K562 (cell line): ENCODE results near the gene NEB. TPM values are rescaled to one million over a fixed set of nuclear protein-coding genes. Genes with fewer than 3 reads are reported as not detected.

ENCODE experiments used
- ARID3A ChIP-seq: IDR thresholded peaks from 2 replicates; pipeline ENCODE4 v1.6.1; 2012; ENCODE audit warnings: low read depth, low read length, improper control_type of control experiment, borderline replicate concordance
- ATF2 ChIP-seq: sonication (generic); formaldehyde crosslinking; IDR thresholded peaks from 2 replicates; pipeline ENCODE4 v1.8.1; 2022; ENCODE audit warnings: missing genetic modification reagents
- ATF3 ChIP-seq, 2 experiments: fragments of 450-650 bp in 1 of 2; sonication (generic) in 1 of 2; formaldehyde crosslinking in 1 of 2; IDR thresholded peaks in 1 of 2; conservative IDR thresholded peaks in 1 of 2; 2 replicates each; pipeline versions ENCODE4 v1.6.1 to v1.8.1; 2016 to 2023; ENCODE audit warnings: mild to moderate bottlenecking in 2 of 2, moderate library complexity in 2 of 2, inconsistent platforms in 1 of 2, missing genetic modification reagents in 1 of 2
- ATF7 ChIP-seq: fragments of 450-650 bp; IDR thresholded peaks from 2 replicates; pipeline ENCODE4 v1.7.1; 2014; ENCODE audit warnings: mild to moderate bottlenecking, moderate library complexity
- CREB1 ChIP-seq, 2 experiments: sonication (generic) in 1 of 2; formaldehyde crosslinking in 1 of 2; IDR thresholded peaks; 2 replicates each; pipeline versions ENCODE4 v1.6.1 to v1.8.0; 2012 to 2022; ENCODE audit warnings: inconsistent platforms in 1 of 2, mild to moderate bottlenecking in 1 of 2, missing genetic modification reagents in 1 of 2, moderate library complexity in 1 of 2
- CTBP1 ChIP-seq: fragments of 450-650 bp; IDR thresholded peaks from 2 replicates; pipeline ENCODE4 v1.6.1; 2016; ENCODE audit warnings: borderline replicate concordance
- DPF2 ChIP-seq: fragments of 450-650 bp; IDR thresholded peaks from 2 replicates; pipeline ENCODE4 v1.6.1; 2016
- E2F5 ChIP-seq: sonication (generic); formaldehyde crosslinking; IDR thresholded peaks from 2 replicates; pipeline ENCODE4 v1.8.0; 2022; ENCODE audit warnings: mild to moderate bottlenecking, missing genetic modification reagents
- FOSL1 ChIP-seq: fragments of 200-800 bp; sonication (Bioruptor generic); conservative IDR thresholded peaks from 2 replicates; pipeline ENCODE4 v1.6.1; 2016; ENCODE audit warnings: missing genetic modification characterization, missing compliant biosample characterization
- GABPA ChIP-seq: fragments of 200-800 bp; sonication (Bioruptor generic); conservative IDR thresholded peaks from 2 replicates; pipeline ENCODE4 v1.6.1; 2016; ENCODE audit warnings: low read depth, missing genetic modification characterization, missing compliant biosample characterization
- JUND ChIP-seq, 2 experiments: IDR thresholded peaks; 2 replicates in 1 of 2; 3 replicates in 1 of 2; pipeline ENCODE4 v1.6.1; 2011; ENCODE audit warnings: borderline replicate concordance in 2 of 2, low read depth in 2 of 2, low read length in 2 of 2, improper control_type of control experiment in 1 of 2, missing biosample characterization in 1 of 2, missing genetic modification characterization in 1 of 2, missing genetic modification reagents in 1 of 2
- MAZ ChIP-seq, 2 experiments: fragments of 450-650 bp in 1 of 2; sonication (generic) in 1 of 2; formaldehyde crosslinking; IDR thresholded peaks in 1 of 2; conservative IDR thresholded peaks in 1 of 2; 2 replicates each; pipeline versions ENCODE4 v1.4.0 to v1.5.0; 2020; ENCODE audit warnings: mild to moderate bottlenecking in 1 of 2, missing genetic modification reagents in 1 of 2
- NR2C1 ChIP-seq, 2 experiments: fragments of 450-650 bp; IDR thresholded peaks; 2 replicates each; pipeline ENCODE4 v1.6.1; 2017; ENCODE audit warnings: mild to moderate bottlenecking in 2 of 2, antibody characterized with exemption in 1 of 2, inconsistent platforms in 1 of 2, missing compliant biosample characterization in 1 of 2, missing genetic modification characterization in 1 of 2
- NRF1 ChIP-seq, 2 experiments: fragments of 450-650 bp; IDR thresholded peaks in 1 of 2; conservative IDR thresholded peaks in 1 of 2; 2 replicates each; pipeline ENCODE4 v1.6.1; 2014; ENCODE audit warnings: mild to moderate bottlenecking in 2 of 2
- RAD21 ChIP-seq, 2 experiments: fragments of 250-450 bp in 1 of 2; fragments of 450-650 bp in 1 of 2; sonication (Bioruptor Pico) in 1 of 2; formaldehyde crosslinking in 1 of 2; IDR thresholded peaks in 1 of 2; conservative IDR thresholded peaks in 1 of 2; 2 replicates each; pipeline versions ENCODE4 v1.4.0 to v1.8.0; 2020 to 2022; ENCODE audit warnings: mild to moderate bottlenecking in 2 of 2, moderate library complexity in 1 of 2
- SP1 ChIP-seq: sonication (generic); formaldehyde crosslinking; IDR thresholded peaks from 2 replicates; pipeline ENCODE4 v1.8.1; 2022; ENCODE audit warnings: mild to moderate bottlenecking, missing genetic modification reagents
- ZEB2 ChIP-seq: fragments of 450-650 bp; IDR thresholded peaks from 2 replicates; pipeline ENCODE4 v1.6.1; 2016
- ZNF175 ChIP-seq: fragments of 200-800 bp; sonication (Bioruptor generic); IDR thresholded peaks from 2 replicates; pipeline ENCODE4 v1.6.1; 2016; ENCODE audit warnings: low read depth, mild to moderate bottlenecking, missing genetic modification characterization, missing compliant biosample characterization
- ZNF584 ChIP-seq: fragments of 200-800 bp; sonication (Bioruptor generic); IDR thresholded peaks from 2 replicates; pipeline ENCODE4 v1.6.1; 2016; ENCODE audit warnings: low read depth, mild to moderate bottlenecking, missing genetic modification characterization, missing compliant biosample characterization
- ZZZ3 ChIP-seq: fragments of 450-650 bp; IDR thresholded peaks from 2 replicates; pipeline ENCODE4 v1.6.1; 2016; ENCODE audit warnings: antibody characterized with exemption, mild to moderate bottlenecking, moderate library complexity
- polyA plus RNA-seq, 8 experiments: library from polyadenylated mRNA; depleted of rRNA in 4 of 8; stranded (reverse) in 5 of 8; unstranded in 3 of 8; fragments of >200 nt; fragmentation: Nextera tagmentation in 2 of 8; fragmentation: Illumina TruSeq in 1 of 8; extraction: Ambion mirVana in 2 of 8; extraction: Trizol in 1 of 8; gene quantifications; 2 replicates each; pipeline versions ENCODE4 v1.2.1 to v1.2.3, GENCODE V29; 2011 to 2014; ENCODE audit warnings: inconsistent platforms in 1 of 8, missing spikeins in 1 of 8
- total RNA-seq, 7 experiments: library from RNA; depleted of rRNA in 6 of 7; stranded (reverse); fragments of >200 nt in 6 of 7; fragmentation: Illumina TruSeq in 2 of 7; extraction: Trizol in 2 of 7; gene quantifications; 2 replicates each; pipeline versions ENCODE4 v1.2.1 to v1.2.3, GENCODE V29; 2011 to 2021; ENCODE audit warnings: low replicate concordance in 1 of 7

The NEB gene
- total and polyA plus RNA-seq, 9 of the 15 experiments (the other 6 are each of a cell fraction or from before 2014, with no cell fraction given): 1.7 to 3.8 (median 2.9) TPM

- peak; percentile 39; the same call in 1 of the 2 replicates for TF ChIP-seq SP1
- peak; percentile 77; the same call in 1 of the 2 replicates for TF ChIP-seq ZNF175 (CRISPR knock-in tag)
- peak; percentile 97 for TF ChIP-seq ATF3 (IDR thresholded peaks at IDR 0.05)
- TF ChIP-seq ATF3 (CRISPR knock-in tag; conservative IDR thresholded peaks at IDR 0.05): no peak
- peak; percentile 92 for TF ChIP-seq JUND (IDR thresholded peaks at IDR 0.05; ENCODE audit: borderline replicate concordance, low read depth, low read length)
- peak; percentile 93 for TF ChIP-seq JUND (tag; IDR thresholded peaks at IDR 0.05; ENCODE audit: borderline replicate concordance, low read depth, low read length)
- peak; percentile 98 for TF ChIP-seq ATF7
- 0 out of 4 replicates have a peak, but pooled peaks have one; percentile 8 to 18 for TF ChIP-seq NRF1 (conservative IDR thresholded peaks at IDR 0.05 in 1 of 2, IDR thresholded peaks at IDR 0.05 in 1 of 2)
- TF ChIP-seq DPF2: peak; percentile 37; the same call in 1 of the 2 replicates
- TF ChIP-seq CREB1 (IDR thresholded peaks at IDR 0.05): peak; percentile 92
- peak; percentile 91 for TF ChIP-seq CREB1 (CRISPR knock-in tag; IDR thresholded peaks at IDR 0.05)
- peak in 1 of 2 experiments; percentile 30; a peak in 1 of 4 replicates for TF ChIP-seq MAZ (CRISPR knock-in tag; conservative IDR thresholded peaks at IDR 0.05 in 1 of 2, IDR thresholded peaks at IDR 0.05 in 1 of 2)
- peak; percentile 82 for TF ChIP-seq CTBP1
- TF ChIP-seq ZEB2: 0 out of 2 replicates have a peak, but pooled peaks have one; percentile 19
- peak; percentile 81; the same call in 1 of the 2 replicates for TF ChIP-seq ATF2 (CRISPR knock-in tag)
- peak; percentile 81; the same call in 1 of the 2 replicates for TF ChIP-seq ZNF584 (CRISPR knock-in tag)
- peak; percentile 58; the same call in 1 of the 2 replicates for TF ChIP-seq NR2C1 (IDR thresholded peaks at IDR 0.05)
- TF ChIP-seq NR2C1 (tag; IDR thresholded peaks at IDR 0.05): peak; percentile 83
- TF ChIP-seq E2F5: peak; percentile 68; the same call in 1 of the 2 replicates
- peak; percentile 46 for TF ChIP-seq FOSL1 (tag)
- TF ChIP-seq ARID3A: peak; percentile 21; the same call in 1 of the 2 replicates
- TF ChIP-seq RAD21 (CRISPR knock-in tag; conservative IDR thresholded peaks at IDR 0.05 in 1 of 2, IDR thresholded peaks at IDR 0.05 in 1 of 2): peak; percentile 30 to 63; a peak in 3 of 4 replicates
- 0 out of 2 replicates have a peak, but pooled peaks have one; percentile 23 for TF ChIP-seq GABPA (tag)
- no peak for TF ChIP-seq ZZZ3
Measured at GRCh38 chr2:151619337-151619989, 114.8 kb downstream of the NEB start (continued).
